CD4-positive, CD25-positive, alpha-beta regulatory T cell (primary cell): ENCODE results near the gene YAP1. TPM values are rescaled to one million over a fixed set of nuclear protein-coding genes. Genes with fewer than 3 reads are reported as not detected.

Source experiments
- ATAC-seq, 2 donors: fragments of 150-1000 bp; cut with Tn5 transposase; one replicate each; pipeline ENCODE4 v1.10.0; 2021; ENCODE audit warnings: low read depth in 2 of 2, moderate number of reproducible peaks in 2 of 2, moderate library complexity in 1 of 2
- DNase-seq, 3 donors: peaks; one replicate each; pipeline versions ENCODE4 v3.0.0 to v3.0.0-alpha.2; 2012 to 2022; ENCODE audit warnings: mixed read lengths in 1 of 3
- H3K27ac ChIP-seq: one replicate; pipeline ENCODE4 v1.7.0; 2013; ENCODE audit warnings: mild to moderate bottlenecking, low read length; ENCODE audit not compliant: insufficient read depth, poor library complexity, severe bottlenecking
- H3K27me3 ChIP-seq: one replicate; pipeline ENCODE4 v1.7.0; 2013; ENCODE audit warnings: low read length; ENCODE audit not compliant: control insufficient read depth, insufficient read depth
- H3K36me3 ChIP-seq: one replicate; pipeline ENCODE4 v1.7.0; 2013; ENCODE audit warnings: mild to moderate bottlenecking, low read length, moderate library complexity; ENCODE audit not compliant: control insufficient read depth, insufficient read depth
- H3K4me1 ChIP-seq: 2 replicates; pipeline ENCODE4 v1.7.0; 2013; ENCODE audit warnings: mild to moderate bottlenecking, low read length; ENCODE audit not compliant: insufficient read depth, control insufficient read depth, poor library complexity, severe bottlenecking
- H3K4me3 ChIP-seq: one replicate; pipeline ENCODE4 v1.7.0; 2013; ENCODE audit warnings: low read depth, mild to moderate bottlenecking, low read length, moderate library complexity
- H3K9me3 ChIP-seq, 2 experiments: 1 replicate in 1 of 2; 2 replicates in 1 of 2; pipeline ENCODE4 v1.7.0; 2013; ENCODE audit warnings: low read length in 2 of 2, mild to moderate bottlenecking in 1 of 2, moderate library complexity in 1 of 2; ENCODE audit not compliant: control insufficient read depth in 2 of 2
- H3K27ac Mint-ChIP-seq, 3 donors: one replicate each; pipeline ENCODE4 v1.8.0; 2020 to 2022; ENCODE audit warnings: mild to moderate bottlenecking in 3 of 3, mixed read lengths in 3 of 3, moderate library complexity in 2 of 3
- H3K27me3 Mint-ChIP-seq: one replicate; pipeline ENCODE4 v1.8.0; 2022; ENCODE audit warnings: mild to moderate bottlenecking, mixed read lengths
- H3K36me3 Mint-ChIP-seq: one replicate; pipeline ENCODE4 v1.8.0; 2020; ENCODE audit warnings: mixed read lengths
- H3K4me1 Mint-ChIP-seq, 4 donors: one replicate each; pipeline ENCODE4 v1.8.0; 2020 to 2022; ENCODE audit warnings: mixed read lengths in 4 of 4, mild to moderate bottlenecking in 1 of 4
- H3K4me3 Mint-ChIP-seq, 4 donors: one replicate each; pipeline ENCODE4 v1.8.0; 2020 to 2022; ENCODE audit warnings: mild to moderate bottlenecking in 4 of 4, mixed read lengths in 4 of 4, moderate library complexity in 3 of 4
- H3K9me3 Mint-ChIP-seq, 7 donors: one replicate each; pipeline ENCODE4 v1.8.0; 2020 to 2022; ENCODE audit warnings: mixed read lengths in 7 of 7, mild to moderate bottlenecking in 3 of 7, moderate library complexity in 2 of 7
- polyA plus RNA-seq, 4 donors: library from polyadenylated mRNA; unstranded; fragments of 300-500 nt; fragmentation: Illumina TruSeq; gene quantifications; one replicate each; pipeline ENCODE4 v1.2.3, GENCODE V29; 2021
- total RNA-seq: library from RNA; stranded (reverse); gene quantifications from one replicate; pipeline ENCODE4 v1.2.3, GENCODE V29; 2022

Gene YAP1
- total and polyA plus RNA-seq, 5 donors from 2014 or later: not detected

GRCh38 chr11:102139081-102139498, 28.8 kb downstream of the YAP1 start:
- no peaks in the 10 kb centered on the region for H3K36me3 Mint-ChIP-seq
- Histone ChIP-seq H3K27me3 (peaks cover 2% of the 10 kb centered on the region), H3K27ac (no peak overlapping the region), H3K36me3 (no peaks in the 10 kb centered on the region), H3K4me1 (no peaks in the 10 kb centered on the region), H3K9me3 (no peaks in the 10 kb centered on the region), H3K4me3 (no peak overlapping the region)
- no peak overlapping the region for H3K4me3 Mint-ChIP-seq
- DNase-seq (no peak), ATAC-seq (no peak)
- H3K27ac Mint-ChIP-seq: no peak overlapping the region
- no peaks in the 10 kb centered on the region for H3K4me1 Mint-ChIP-seq
- H3K9me3 Mint-ChIP-seq: no peaks in the 10 kb centered on the region
- H3K27me3 Mint-ChIP-seq: peaks cover 9% of the 10 kb centered on the region

GRCh38 chr11:102142333-102142732, 32.1 kb downstream of the YAP1 start:
- H3K9me3 ChIP-seq: no peaks in the 10 kb centered on the region
- Mint-ChIP-seq H3K4me1 (no peaks in the 10 kb centered on the region), H3K36me3 (no peaks in the 10 kb centered on the region), H3K27me3 (peaks cover 2% of the 10 kb centered on the region), H3K9me3 (no peaks in the 10 kb centered on the region), H3K4me3 (no peak overlapping the region), H3K27ac (no peak overlapping the region)
- H3K36me3 ChIP-seq: no peaks in the 10 kb centered on the region
- DNase-seq: no peak
- H3K27me3 ChIP-seq: peaks cover 13% of the 10 kb centered on the region
- no peaks in the 10 kb centered on the region for H3K4me1 ChIP-seq
- H3K27ac ChIP-seq: no peak overlapping the region
- H3K4me3 ChIP-seq: no peak overlapping the region
- ATAC-seq: no peak

GRCh38 chr11:102143867-102144266, 33.6 kb downstream of the YAP1 start:
- H3K27ac Mint-ChIP-seq: no peak overlapping the region
- no peak overlapping the region for H3K4me3 Mint-ChIP-seq
- Histone ChIP-seq H3K4me3 (no peak overlapping the region), H3K27me3 (peaks cover 15% of the 10 kb centered on the region), H3K27ac (no peak overlapping the region), H3K9me3 (no peaks in the 10 kb centered on the region), H3K4me1 (no peaks in the 10 kb centered on the region), H3K36me3 (no peaks in the 10 kb centered on the region)
- H3K4me1 Mint-ChIP-seq: no peaks in the 10 kb centered on the region
- H3K9me3 Mint-ChIP-seq: no peaks in the 10 kb centered on the region
- DNase-seq (no peak), ATAC-seq (no peak)
- no peaks in the 10 kb centered on the region for H3K36me3 Mint-ChIP-seq
- H3K27me3 Mint-ChIP-seq: peaks cover under 1% of the 10 kb centered on the region

GRCh38 chr11:102144357-102145355, 34.4 kb downstream of the YAP1 start:
- Histone ChIP-seq H3K27me3 (peaks cover 17% of the 10 kb centered on the region), H3K4me1 (no peaks in the 10 kb centered on the region), H3K4me3 (no peak overlapping the region), H3K9me3 (no peaks in the 10 kb centered on the region), H3K36me3 (no peaks in the 10 kb centered on the region), H3K27ac (no peak overlapping the region)
- Mint-ChIP-seq H3K36me3 (no peaks in the 10 kb centered on the region), H3K9me3 (no peaks in the 10 kb centered on the region), H3K4me1 (no peaks in the 10 kb centered on the region), H3K27me3 (peaks cover 7% of the 10 kb centered on the region), H3K27ac (no peak overlapping the region), H3K4me3 (no peak overlapping the region)
- DNase-seq: no peak
- no peak for ATAC-seq

GRCh38 chr11:102147015-102147414, 36.8 kb downstream of the YAP1 start:
- peaks cover 7% of the 10 kb centered on the region for H3K27me3 Mint-ChIP-seq
- Histone ChIP-seq H3K27me3 (peaks cover 17% of the 10 kb centered on the region), H3K27ac (no peak overlapping the region), H3K36me3 (no peaks in the 10 kb centered on the region), H3K9me3 (no peaks in the 10 kb centered on the region), H3K4me1 (no peaks in the 10 kb centered on the region), H3K4me3 (no peak overlapping the region)
- DNase-seq (no peak), ATAC-seq (no peak)
- no peak overlapping the region for H3K4me3 Mint-ChIP-seq
- no peaks in the 10 kb centered on the region for H3K4me1 Mint-ChIP-seq
- H3K36me3 Mint-ChIP-seq: no peaks in the 10 kb centered on the region
- no peak overlapping the region for H3K27ac Mint-ChIP-seq
- no peaks in the 10 kb centered on the region for H3K9me3 Mint-ChIP-seq

- DNase-seq (no peak), ATAC-seq (no peak)
- Histone ChIP-seq H3K9me3 (no peaks in the 10 kb centered on the region), H3K4me1 (no peaks in the 10 kb centered on the region), H3K4me3 (no peak overlapping the region), H3K36me3 (no peaks in the 10 kb centered on the region), H3K27me3 (peaks cover 17% of the 10 kb centered on the region), H3K27ac (no peak overlapping the region)
- Mint-ChIP-seq H3K27me3 (peaks cover 7% of the 10 kb centered on the region), H3K27ac (no peak overlapping the region), H3K36me3 (no peaks in the 10 kb centered on the region), H3K9me3 (no peaks in the 10 kb centered on the region), H3K4me1 (no peaks in the 10 kb centered on the region), H3K4me3 (no peak overlapping the region)
Observed at GRCh38 chr11:102147632-102148031, 37.4 kb downstream of the YAP1 start.

GRCh38 chr11:102148059-102148458, 37.8 kb downstream of the YAP1 start:
- H3K4me1 Mint-ChIP-seq: no peaks in the 10 kb centered on the region
- peaks cover 7% of the 10 kb centered on the region for H3K27me3 Mint-ChIP-seq
- no peaks in the 10 kb centered on the region for H3K36me3 Mint-ChIP-seq
- H3K9me3 Mint-ChIP-seq: no peaks in the 10 kb centered on the region
- Histone ChIP-seq H3K27ac (no peak overlapping the region), H3K4me1 (no peaks in the 10 kb centered on the region), H3K9me3 (no peaks in the 10 kb centered on the region), H3K36me3 (no peaks in the 10 kb centered on the region), H3K4me3 (no peak overlapping the region), H3K27me3 (peaks cover 17% of the 10 kb centered on the region)
- H3K4me3 Mint-ChIP-seq: no peak overlapping the region
- no peak overlapping the region for H3K27ac Mint-ChIP-seq
- DNase-seq (no peak), ATAC-seq (no peak)
